ENCODE results near the gene MRGPRG.

MRGPRG gene

DNA sequence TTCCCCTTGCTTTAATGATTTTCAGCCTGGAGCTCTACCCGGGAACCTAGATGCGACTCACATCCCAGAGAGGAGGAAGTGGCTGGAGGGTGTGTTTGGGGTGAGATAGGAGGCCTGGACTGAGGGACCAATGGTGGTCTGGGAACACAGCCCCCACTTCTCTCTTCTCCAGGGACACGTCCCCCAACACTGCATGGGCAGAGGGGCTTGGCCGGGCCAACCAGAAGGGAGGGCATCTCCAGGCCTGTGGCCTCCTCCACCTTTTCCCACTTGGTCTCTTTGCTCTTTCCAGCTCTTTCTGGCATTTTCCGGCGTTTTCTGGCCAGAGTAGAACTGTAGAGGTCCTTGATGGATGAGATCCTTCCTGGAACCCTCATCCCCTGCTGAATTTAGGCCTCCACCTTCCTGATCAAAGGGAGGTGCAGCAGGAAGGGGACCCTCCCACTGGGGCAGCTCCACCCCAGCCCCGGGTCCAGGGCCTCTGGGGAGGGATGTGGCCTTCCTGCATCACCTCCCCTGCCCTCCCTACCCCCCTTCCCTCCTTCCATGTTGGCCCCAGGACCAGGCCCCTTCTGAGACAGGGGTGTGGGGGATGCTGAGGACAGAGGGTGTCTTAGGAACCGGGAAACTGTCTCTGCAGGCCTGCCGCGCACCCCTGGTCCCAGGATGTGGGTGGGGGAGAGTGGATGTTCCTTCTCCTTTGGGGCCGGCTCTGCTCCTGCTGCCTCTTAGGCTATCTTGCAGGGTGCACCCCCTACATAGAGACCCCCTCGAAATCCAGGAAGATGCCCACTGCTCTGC lies 24.4 kb downstream of the MRGPRG start:
- DNase-seq (ENCODE audit: low read depth) = no peak

GRCh38 chr11:3193373-3194015 lies 25.1 kb downstream of the MRGPRG start:
- no peak for DNase-seq (ENCODE audit: low read depth)

- no peak for DNase-seq (ENCODE audit: low read depth)
Measured at GRCh38 chr11:3192511-3193372, 25.9 kb downstream of the MRGPRG start.

GRCh38 chr11:3191586-3192324 lies 26.9 kb downstream of the MRGPRG start:
- DNase-seq (ENCODE audit: low read depth) = no peak

DNA sequence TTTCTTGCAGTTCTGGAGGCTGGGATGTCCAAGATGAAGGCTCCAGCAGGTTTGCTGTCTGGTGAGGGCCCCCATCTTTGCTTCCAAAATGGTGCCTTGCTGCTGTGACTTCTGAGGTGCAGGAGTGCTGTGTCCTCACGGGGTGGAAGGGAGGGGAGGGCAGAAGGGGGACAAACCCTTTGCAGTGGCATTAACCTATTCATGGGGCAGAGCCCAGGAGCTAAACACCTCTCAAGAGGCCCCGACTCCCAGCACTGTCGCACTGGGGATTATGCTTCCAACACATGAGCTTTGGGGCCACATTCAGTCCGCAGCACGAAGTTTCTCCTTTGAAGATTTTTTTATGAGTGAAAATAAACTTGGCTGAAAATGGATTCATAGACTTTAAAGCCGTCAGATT lies 28.0 kb downstream of the MRGPRG start:
- DNase-seq (ENCODE audit: low read depth) = no peak

GRCh38 chr11:3189886-3190583 lies 28.6 kb downstream of the MRGPRG start:
- no peak for DNase-seq (ENCODE audit: low read depth)

- no peak for DNase-seq (ENCODE audit: low read depth)
Measured at GRCh38 chr11:3189196-3189843, 29.3 kb downstream of the MRGPRG start.

DNA sequence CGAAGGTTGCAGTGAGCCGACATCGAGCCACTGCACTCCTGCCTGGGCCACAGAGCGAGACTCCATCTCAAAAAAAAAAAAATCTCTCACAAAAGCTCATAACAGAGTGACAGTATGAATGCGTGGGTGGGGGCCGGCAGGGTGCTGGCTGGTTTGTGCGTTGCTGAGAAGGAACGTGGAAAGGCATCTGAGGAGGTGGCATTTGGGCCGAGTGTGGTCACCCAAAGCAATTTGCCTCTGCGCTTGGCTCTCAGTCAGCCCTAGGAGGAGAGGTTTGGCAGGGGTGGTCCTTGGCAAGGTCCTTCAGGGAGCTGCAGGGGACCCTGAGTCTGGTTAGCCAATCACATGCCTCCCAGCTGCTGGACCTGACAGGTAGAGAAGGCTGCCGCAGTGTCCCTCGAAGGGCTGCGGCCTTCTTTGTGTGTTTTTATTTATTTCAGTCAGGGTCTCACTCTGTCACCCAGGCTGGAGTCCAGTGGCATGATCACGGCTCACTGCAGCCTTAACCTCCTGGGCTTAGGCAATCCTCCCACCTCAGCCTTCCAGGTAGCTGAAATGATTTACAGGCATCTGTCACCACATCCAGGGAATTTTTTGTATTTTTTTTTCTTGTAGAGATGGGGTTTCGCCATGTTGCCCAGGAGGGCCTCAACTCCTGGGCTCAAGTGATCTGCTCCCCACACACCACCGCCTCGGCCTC lies 30.0 kb downstream of the MRGPRG start:
- DNase-seq (ENCODE audit: low read depth) = no peak

- DNase-seq (ENCODE audit: low read depth) = no peak
Measured at GRCh38 chr11:3186166-3186953, 32.3 kb downstream of the MRGPRG start.

DNA sequence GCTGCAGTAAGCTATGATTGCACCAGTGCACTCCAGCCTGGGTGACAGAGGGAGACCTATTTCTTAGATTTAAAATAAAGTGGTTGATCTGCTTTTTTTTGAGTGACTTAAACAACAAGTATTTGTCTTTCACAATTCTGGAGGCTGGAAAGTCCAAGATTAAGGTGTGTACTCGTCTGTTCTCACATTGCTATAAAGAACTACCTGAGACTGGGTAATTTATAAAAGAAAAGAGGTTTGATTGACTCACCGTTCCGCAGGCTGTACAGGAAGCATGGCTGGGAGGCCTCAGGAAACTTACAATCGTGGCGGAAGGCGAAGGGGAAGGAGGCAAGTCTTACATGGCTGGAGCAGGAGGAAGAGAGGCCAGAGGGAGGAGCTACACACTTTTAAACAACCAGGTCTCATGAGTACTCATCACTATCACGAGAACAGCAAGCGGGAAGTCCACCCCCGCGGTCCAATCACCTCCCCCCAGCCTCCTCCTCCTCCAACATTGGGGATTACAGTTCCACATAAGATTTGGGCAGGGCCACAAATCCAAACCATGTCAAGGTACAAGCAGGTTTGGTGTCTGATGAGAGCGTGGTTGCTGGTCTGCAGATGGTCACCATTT lies 33.8 kb downstream of the MRGPRG start:
- no peak for DNase-seq (ENCODE audit: low read depth)

- DNase-seq (ENCODE audit: low read depth) = no peak
Measured at GRCh38 chr11:3183523-3183922, 35.1 kb downstream of the MRGPRG start.

- DNase-seq (ENCODE audit: low read depth) = no peak
Measured at GRCh38 chr11:3182462-3182852, 36.2 kb downstream of the MRGPRG start.

DNA sequence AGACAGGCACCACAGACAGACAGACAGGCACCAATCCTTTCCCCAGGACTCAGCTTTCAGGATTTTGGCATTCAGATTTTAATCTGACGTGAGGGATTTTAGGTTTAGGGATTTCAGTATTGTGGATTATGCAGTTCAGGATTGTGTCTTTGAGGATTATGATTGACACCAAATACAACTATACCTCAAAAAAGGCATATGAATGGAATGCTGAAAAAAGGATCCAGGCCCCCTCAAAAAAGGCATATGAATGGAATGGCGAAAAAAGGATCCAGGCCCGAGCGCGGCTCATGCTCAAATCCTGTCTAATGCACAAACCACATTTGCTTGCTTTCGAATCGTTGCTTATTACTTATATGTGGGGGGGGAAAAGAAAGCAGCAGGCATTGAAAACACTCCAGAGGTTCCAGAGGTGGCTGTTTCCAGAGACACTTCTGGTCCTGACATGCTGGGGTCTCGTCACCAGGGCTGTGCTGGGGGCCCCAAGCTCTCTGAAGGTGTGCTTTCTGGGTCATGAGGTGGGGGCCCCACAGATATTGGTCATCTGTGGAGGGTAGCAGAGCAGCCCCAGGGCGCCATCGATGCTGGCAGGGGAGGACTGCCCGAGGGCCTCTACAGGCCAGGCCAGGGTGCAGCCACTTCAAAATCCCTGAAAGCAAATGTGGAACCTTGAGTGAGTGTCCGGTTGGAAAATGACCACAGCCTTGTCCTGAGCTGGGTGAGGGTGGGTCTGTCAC lies 36.7 kb downstream of the MRGPRG start:
- no peak for DNase-seq (ENCODE audit: low read depth)

DNA sequence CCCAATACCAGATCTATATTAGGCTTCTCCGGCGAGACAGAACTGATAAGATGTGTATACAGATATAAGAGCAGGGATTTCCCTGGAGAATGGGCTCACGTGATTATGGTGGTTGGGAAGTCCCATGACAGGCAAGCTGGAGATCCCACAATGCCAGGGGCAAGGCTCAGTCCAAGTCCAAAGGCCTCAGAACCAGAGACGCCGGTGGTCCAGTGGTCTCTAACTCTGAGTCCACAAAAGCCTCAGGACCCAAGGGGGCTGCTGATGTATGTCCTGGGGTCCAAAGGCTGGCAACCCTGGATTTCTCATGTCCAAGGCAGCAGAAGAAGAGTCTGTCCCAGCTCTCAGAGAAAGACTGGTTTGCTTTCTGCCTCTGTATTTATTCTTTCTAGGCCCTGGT lies 37.7 kb downstream of the MRGPRG start:
- DNase-seq (ENCODE audit: low read depth) = no peak

DNA sequence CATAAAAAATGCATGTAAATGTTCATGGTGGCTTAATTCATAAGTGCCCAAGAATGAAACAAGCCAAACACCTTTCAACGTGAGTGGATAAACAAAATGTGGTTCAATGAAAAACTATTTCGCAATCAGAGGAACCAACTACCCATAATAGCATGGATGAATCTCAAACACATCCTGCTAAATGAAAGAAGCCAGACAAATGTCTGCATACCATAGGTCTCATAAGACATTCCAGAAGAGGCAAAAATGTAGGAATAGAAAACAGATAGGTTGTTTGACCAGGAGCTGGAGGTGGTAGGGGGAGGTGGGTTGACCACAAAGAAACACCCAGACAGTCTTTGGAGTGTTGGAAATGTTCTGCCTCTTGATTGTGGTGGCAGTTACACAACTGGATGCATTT lies 40.3 kb downstream of the MRGPRG start:
- DNase-seq (ENCODE audit: low read depth) = no peak

- no peak for DNase-seq (ENCODE audit: low read depth)
Measured at GRCh38 chr11:3177931-3178330, 40.7 kb downstream of the MRGPRG start.

DNA sequence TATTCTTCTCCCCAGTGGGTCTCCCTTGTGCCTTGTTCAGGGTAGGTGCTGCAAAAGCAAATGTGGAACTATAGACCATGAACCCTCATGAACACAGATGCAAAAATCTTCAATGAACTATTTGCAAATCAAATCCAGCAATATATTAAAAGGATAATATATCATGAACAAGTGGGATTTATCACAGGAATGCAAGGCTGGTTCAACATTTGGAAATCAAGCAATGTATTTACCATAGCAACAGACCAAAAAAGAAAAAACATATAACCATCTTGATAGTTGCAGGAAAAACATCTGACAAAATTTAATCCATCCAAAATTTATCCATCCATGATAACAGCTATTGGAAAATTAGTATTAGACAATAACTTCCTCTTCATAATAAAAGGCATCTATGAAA lies 42.1 kb downstream of the MRGPRG start:
- DNase-seq (ENCODE audit: low read depth) = no peak

DNA sequence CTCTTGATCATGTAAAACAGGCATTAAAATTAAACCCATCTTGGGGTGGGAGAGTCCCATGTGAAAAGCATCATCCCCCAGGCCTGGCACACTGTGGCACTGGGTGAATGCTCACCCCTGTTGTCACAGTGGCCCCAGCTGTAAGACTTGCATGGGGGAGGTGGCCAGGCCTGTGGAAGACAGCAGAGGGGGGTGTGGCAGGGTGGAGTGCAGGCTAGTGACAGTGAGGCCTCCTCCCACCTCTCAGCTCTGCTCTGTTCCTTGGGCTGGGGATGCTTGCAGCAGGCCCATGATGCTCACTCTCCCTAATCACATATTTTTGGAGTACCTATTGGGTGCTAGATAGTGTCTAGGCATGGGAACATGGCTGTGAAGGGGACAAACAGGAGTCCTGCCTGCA lies 43.4 kb downstream of the MRGPRG start:
- no peak for DNase-seq (ENCODE audit: low read depth)
